GM10248 (cell line): ENCODE results near the gene ZNF410.

ENCODE experiments used
- CTCF ChIA-PET: fragments of 300-600 bp; sonication (Branson Sonifier 250); formaldehyde crosslinking; extraction: SDS; loops from one replicate; lab custom pipeline; 2021; ENCODE audit warnings: antibody characterized with exemption; lab: Yijun Ruan, JAX
- POLR2A ChIA-PET: fragments of 350-650 bp; sonication (Branson Sonifier 250); formaldehyde crosslinking; extraction: SDS; loops from one replicate; lab custom pipeline; 2020; ENCODE audit warnings: antibody characterized with exemption; lab: Yijun Ruan, JAX
- DNase-seq: peaks from one replicate; pipeline ENCODE4 v3.0.0; 2012; ENCODE audit errors: extremely low spot score
- CTCF ChIP-seq: IDR thresholded peaks from 2 replicates; pipeline ENCODE4 v1.5.1; 2012; ENCODE audit warnings: mild to moderate bottlenecking, low read depth; ENCODE audit errors: extremely low read depth, missing control alignments, control extremely low read depth

ZNF410 gene

GRCh38 chr14:73955674-73956073 lies 69.0 kb downstream of the ZNF410 start:
- POLR2A ChIA-PET, result no interaction called here
- no peak for DNase-seq
- TF ChIP-seq CTCF, result no peak
- CTCF ChIA-PET, result interaction anchor here (1.0 kb wide), 1 partner anchor 13 kb away, joined by 4 read pairs; no protein-coding TSS in a partner anchor

- POLR2A ChIA-PET, result interaction anchor here (0.6 kb wide), 1 partner anchor 67 kb away, joined by 3 read pairs; no protein-coding TSS in a partner anchor
- CTCF ChIA-PET, result interaction anchor here (1.2 to 1.7 kb wide), 6 partner anchors 9 to 129 kb away, joined by 3 to 5 read pairs (median 3); partner anchors contain the start of genes COQ6 and FAM161B
- no peak for TF ChIP-seq CTCF
- DNase-seq, result no peak
Observed at GRCh38 chr14:73958591-73958990, 71.9 kb downstream of the ZNF410 start.

GRCh38 chr14:73961192-73961591 lies 74.5 kb downstream of the ZNF410 start:
- ChIA-PET CTCF (interaction anchor here (1.4 to 2.2 kb wide), 2 partner anchors 8 to 9 kb away, joined by 3 to 8 read pairs; no protein-coding TSS in a partner anchor), POLR2A (no interaction called here)
- DNase-seq, result no peak
- TF ChIP-seq CTCF, result no peak

- no peak for TF ChIP-seq CTCF
- DNase-seq, result no peak
- CTCF ChIA-PET, result no interaction called here
- POLR2A ChIA-PET, result no interaction called here
Observed at GRCh38 chr14:73965216-73965615, 78.6 kb downstream of the ZNF410 start.

- no peak for TF ChIP-seq CTCF
- POLR2A ChIA-PET, result no interaction called here
- CTCF ChIA-PET, result interaction anchor here (1.0 to 1.6 kb wide), 3 partner anchors 10 to 14 kb away, joined by 4 to 5 read pairs (median 5); no protein-coding TSS in a partner anchor
- DNase-seq, result no peak
Observed at GRCh38 chr14:73968885-73969284, 82.2 kb downstream of the ZNF410 start.

GRCh38 chr14:73973497-73973896 lies 86.8 kb downstream of the ZNF410 start:
- TF ChIP-seq CTCF, result no peak
- ChIA-PET POLR2A (no interaction called here), CTCF (interaction anchor here (0.7 to 1.4 kb wide), 3 partner anchors 13 to 184 kb away, joined by 3 read pairs; partner anchors contain the start of genes COQ6 and FAM161B)
- no peak for DNase-seq
